Measurements from ENCODE around the gene CSRP1. TPM values are rescaled to one million over a fixed set of nuclear protein-coding genes. Genes with fewer than 3 reads are reported as not detected.
A peak's percentile ranks its signal among the peaks of the same experiment; 100 is the strongest.

Gene CSRP1
- total RNA-seq, 1 experiment from 2014 or later, result 14.3 TPM

GRCh38 chr1:201463071-201463552 is 43.8 kb downstream of the CSRP1 start:
- no peak for TF ChIP-seq SMAD3 (CRISPR knock-in tag; IDR thresholded peaks at IDR 0.05; ENCODE audit: borderline replicate concordance)
- no peak for TF ChIP-seq SOX15 (CRISPR knock-in tag; IDR thresholded peaks at IDR 0.05)
- TF ChIP-seq, protein P1, sequence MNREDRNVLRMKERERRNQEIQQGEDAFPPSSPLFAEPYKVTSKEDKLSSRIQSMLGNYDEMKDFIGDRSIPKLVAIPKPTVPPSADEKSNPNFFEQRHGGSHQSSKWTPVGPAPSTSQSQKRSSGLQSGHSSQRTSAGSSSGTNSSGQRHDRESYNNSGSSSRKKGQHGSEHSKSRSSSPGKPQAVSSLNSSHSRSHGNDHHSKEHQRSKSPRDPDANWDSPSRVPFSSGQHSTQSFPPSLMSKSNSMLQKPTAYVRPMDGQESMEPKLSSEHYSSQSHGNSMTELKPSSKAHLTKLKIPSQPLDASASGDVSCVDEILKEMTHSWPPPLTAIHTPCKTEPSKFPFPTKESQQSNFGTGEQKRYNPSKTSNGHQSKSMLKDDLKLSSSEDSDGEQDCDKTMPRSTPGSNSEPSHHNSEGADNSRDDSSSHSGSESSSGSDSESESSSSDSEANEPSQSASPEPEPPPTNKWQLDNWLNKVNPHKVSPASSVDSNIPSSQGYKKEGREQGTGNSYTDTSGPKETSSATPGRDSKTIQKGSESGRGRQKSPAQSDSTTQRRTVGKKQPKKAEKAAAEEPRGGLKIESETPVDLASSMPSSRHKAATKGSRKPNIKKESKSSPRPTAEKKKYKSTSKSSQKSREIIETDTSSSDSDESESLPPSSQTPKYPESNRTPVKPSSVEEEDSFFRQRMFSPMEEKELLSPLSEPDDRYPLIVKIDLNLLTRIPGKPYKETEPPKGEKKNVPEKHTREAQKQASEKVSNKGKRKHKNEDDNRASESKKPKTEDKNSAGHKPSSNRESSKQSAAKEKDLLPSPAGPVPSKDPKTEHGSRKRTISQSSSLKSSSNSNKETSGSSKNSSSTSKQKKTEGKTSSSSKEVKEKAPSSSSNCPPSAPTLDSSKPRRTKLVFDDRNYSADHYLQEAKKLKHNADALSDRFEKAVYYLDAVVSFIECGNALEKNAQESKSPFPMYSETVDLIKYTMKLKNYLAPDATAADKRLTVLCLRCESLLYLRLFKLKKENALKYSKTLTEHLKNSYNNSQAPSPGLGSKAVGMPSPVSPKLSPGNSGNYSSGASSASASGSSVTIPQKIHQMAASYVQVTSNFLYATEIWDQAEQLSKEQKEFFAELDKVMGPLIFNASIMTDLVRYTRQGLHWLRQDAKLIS (CRISPR knock-in tag; IDR thresholded peaks at IDR 0.05; ENCODE audit: borderline replicate concordance), result no peak
- no peak for TF ChIP-seq EMX1 (CRISPR knock-in tag; IDR thresholded peaks at IDR 0.05)
- TF ChIP-seq, protein P2, sequence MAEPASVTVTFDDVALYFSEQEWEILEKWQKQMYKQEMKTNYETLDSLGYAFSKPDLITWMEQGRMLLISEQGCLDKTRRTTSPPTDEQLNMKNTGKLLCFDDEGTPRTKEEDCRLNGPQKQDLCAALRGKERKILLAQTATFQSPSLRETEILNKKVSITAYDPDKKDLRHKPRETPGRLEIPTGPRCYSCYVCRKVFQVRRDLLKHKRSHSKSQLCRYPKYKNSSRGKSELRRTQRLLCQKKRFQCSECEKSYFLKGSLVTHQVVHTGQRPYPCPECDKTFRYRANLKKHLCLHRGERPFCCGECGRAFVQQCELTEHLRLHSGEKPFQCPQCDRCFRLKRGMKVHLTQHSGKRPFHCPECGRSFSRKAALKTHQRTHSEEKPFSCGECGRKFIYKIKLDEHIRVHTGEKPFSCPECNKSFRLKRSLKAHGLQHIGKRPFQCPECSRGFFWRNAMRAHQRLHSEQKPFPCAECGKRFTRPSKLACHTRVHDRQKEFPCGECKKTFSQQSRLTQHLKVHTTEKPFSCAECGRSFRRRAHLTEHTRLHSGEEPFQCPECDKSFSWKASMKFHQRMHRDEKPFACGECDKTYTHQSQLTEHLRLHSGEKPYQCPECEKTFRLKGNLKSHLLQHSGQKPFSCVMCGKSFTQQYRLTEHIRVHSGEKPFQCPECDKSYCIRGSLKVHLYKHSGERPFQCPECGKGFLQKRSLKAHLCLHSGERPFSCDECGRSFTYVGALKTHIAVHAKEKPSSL (CRISPR knock-in tag; conservative IDR thresholded peaks at IDR 0.05), result no peak
- no peak for TF ChIP-seq ELF4 (CRISPR knock-in tag; IDR thresholded peaks at IDR 0.05; ENCODE audit: low read depth)
- TF ChIP-seq CREM (CRISPR knock-in tag; IDR thresholded peaks at IDR 0.05), result no peak
- TF ChIP-seq, protein P3, sequence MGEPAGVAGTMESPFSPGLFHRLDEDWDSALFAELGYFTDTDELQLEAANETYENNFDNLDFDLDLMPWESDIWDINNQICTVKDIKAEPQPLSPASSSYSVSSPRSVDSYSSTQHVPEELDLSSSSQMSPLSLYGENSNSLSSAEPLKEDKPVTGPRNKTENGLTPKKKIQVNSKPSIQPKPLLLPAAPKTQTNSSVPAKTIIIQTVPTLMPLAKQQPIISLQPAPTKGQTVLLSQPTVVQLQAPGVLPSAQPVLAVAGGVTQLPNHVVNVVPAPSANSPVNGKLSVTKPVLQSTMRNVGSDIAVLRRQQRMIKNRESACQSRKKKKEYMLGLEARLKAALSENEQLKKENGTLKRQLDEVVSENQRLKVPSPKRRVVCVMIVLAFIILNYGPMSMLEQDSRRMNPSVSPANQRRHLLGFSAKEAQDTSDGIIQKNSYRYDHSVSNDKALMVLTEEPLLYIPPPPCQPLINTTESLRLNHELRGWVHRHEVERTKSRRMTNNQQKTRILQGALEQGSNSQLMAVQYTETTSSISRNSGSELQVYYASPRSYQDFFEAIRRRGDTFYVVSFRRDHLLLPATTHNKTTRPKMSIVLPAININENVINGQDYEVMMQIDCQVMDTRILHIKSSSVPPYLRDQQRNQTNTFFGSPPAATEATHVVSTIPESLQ (CRISPR knock-in tag; IDR thresholded peaks at IDR 0.05), result no peak
- TF ChIP-seq NFYB (CRISPR knock-in tag; conservative IDR thresholded peaks at IDR 0.05; ENCODE audit: low read depth), result no peak
- no peak for TF ChIP-seq ZNF416 (CRISPR knock-in tag; IDR thresholded peaks at IDR 0.05)
- TF ChIP-seq, protein P4, sequence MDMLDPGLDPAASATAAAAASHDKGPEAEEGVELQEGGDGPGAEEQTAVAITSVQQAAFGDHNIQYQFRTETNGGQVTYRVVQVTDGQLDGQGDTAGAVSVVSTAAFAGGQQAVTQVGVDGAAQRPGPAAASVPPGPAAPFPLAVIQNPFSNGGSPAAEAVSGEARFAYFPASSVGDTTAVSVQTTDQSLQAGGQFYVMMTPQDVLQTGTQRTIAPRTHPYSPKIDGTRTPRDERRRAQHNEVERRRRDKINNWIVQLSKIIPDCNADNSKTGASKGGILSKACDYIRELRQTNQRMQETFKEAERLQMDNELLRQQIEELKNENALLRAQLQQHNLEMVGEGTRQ (CRISPR knock-in tag; IDR thresholded peaks at IDR 0.05), result no peak
- TF ChIP-seq, protein P5, sequence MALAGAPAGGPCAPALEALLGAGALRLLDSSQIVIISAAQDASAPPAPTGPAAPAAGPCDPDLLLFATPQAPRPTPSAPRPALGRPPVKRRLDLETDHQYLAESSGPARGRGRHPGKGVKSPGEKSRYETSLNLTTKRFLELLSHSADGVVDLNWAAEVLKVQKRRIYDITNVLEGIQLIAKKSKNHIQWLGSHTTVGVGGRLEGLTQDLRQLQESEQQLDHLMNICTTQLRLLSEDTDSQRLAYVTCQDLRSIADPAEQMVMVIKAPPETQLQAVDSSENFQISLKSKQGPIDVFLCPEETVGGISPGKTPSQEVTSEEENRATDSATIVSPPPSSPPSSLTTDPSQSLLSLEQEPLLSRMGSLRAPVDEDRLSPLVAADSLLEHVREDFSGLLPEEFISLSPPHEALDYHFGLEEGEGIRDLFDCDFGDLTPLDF (CRISPR knock-in tag; IDR thresholded peaks at IDR 0.05), result no peak
- no peak for TF ChIP-seq TP53 (CRISPR knock-in tag; IDR thresholded peaks at IDR 0.05)
- no peak for TF ChIP-seq RELA (CRISPR knock-in tag; IDR thresholded peaks at IDR 0.05; ENCODE audit: borderline replicate concordance)
- TF ChIP-seq ZNF232 (CRISPR knock-in tag; IDR thresholded peaks at IDR 0.05), result no peak
- TF ChIP-seq ZBTB43 (CRISPR knock-in tag; IDR thresholded peaks at IDR 0.05), result no peak
- ChIA-PET CTCF (interaction anchor here (0.5 to 6.8 kb wide), 10 partner anchors 10 to 651 kb away, joined by 3 to 69 read pairs (median 8); no protein-coding TSS in a partner anchor), POLR2A (interaction anchor here (0.7 kb wide), 1 partner anchor 9 kb away, joined by 3 read pairs; no protein-coding TSS in a partner anchor)
- H3K9me3 Mint-ChIP-seq, result no peaks in the 10 kb centered on the region
- peaks cover 26% of the 10 kb centered on the region for H3K4me1 Mint-ChIP-seq
- no peak for DNase-seq (ENCODE audit: low spot score)
- H3K27ac Mint-ChIP-seq, result 0 out of 2 replicates have a peak overlapping the region, but pooled peaks have one; percentile 5
- ATAC-seq, result peak; percentile 83
- H3K27me3 Mint-ChIP-seq (ENCODE audit: low read depth), result peaks cover 4% of the 10 kb centered on the region; the same call in 1 of the 2 replicates
- no peak overlapping the region for H3K4me3 Mint-ChIP-seq
- H3K36me3 Mint-ChIP-seq, result peaks cover 23% of the 10 kb centered on the region
